RWPE2 (cell line): Measurements from ENCODE around the gene CALML6.

Experiments
- ATAC-seq: fragments of 200-7000 bp; cut with Tn5 transposase; 3 replicates; pipeline ENCODE4 v1.9.1; 2021; ENCODE audit warnings: low read depth
- DNase-seq: peaks from one replicate; pipeline ENCODE4 v3.0.0-alpha.2; 2020; ENCODE audit warnings: low spot score
- H3K27ac ChIP-seq: fragments of 450-650 bp; 2 replicates; pipeline ENCODE4 v1.5.1; 2017; ENCODE audit warnings: mild to moderate bottlenecking; ENCODE audit not compliant: poor library complexity, severe bottlenecking
- H3K27me3 ChIP-seq: fragments of 250-450 bp; sonication (Bioruptor Pico); 2 replicates; pipeline ENCODE4 v1.5.1; 2021; ENCODE audit warnings: mild to moderate bottlenecking, moderate library complexity; ENCODE audit not compliant: insufficient read depth, poor library complexity, severe bottlenecking
- H3K36me3 ChIP-seq: fragments of 250-450 bp; sonication (Bioruptor Pico); 2 replicates; pipeline ENCODE4 v1.5.1; 2020; ENCODE audit warnings: low read depth, mild to moderate bottlenecking, moderate library complexity
- H3K4me1 ChIP-seq: fragments of 250-450 bp; sonication (Bioruptor Pico); 2 replicates; pipeline ENCODE4 v1.5.1; 2021; ENCODE audit warnings: mild to moderate bottlenecking, moderate library complexity; ENCODE audit not compliant: insufficient read depth, poor library complexity, severe bottlenecking
- H3K4me3 ChIP-seq: fragments of 250-450 bp; sonication (Bioruptor Pico); 2 replicates; pipeline ENCODE4 v1.5.1; 2021; ENCODE audit warnings: mild to moderate bottlenecking, moderate library complexity; ENCODE audit not compliant: severe bottlenecking
- H3K9me3 ChIP-seq: fragments of 250-450 bp; sonication (Bioruptor Pico); 2 replicates; pipeline ENCODE4 v1.5.1; 2021; ENCODE audit warnings: mild to moderate bottlenecking, moderate library complexity; ENCODE audit not compliant: severe bottlenecking
- CTCF ChIP-seq: fragments of 450-650 bp; IDR thresholded peaks from one replicate; pipeline ENCODE4 v1.5.1; 2017; ENCODE audit warnings: mild to moderate bottlenecking, moderate library complexity; ENCODE audit not compliant: poor library complexity, severe bottlenecking

The CALML6 gene

GRCh38 chr1:1892079-1892762 is 22.8 kb upstream of the CALML6 start:
- no peak for TF ChIP-seq CTCF
- DNase-seq (no peak), ATAC-seq (peak; percentile 16; the same call in 2 of the 3 replicates)
- H3K4me3 ChIP-seq: peak overlapping the region; percentile 99
- H3K9me3 ChIP-seq: no peaks in the 10 kb centered on the region
- no peaks in the 10 kb centered on the region for H3K27me3 ChIP-seq
- H3K27ac ChIP-seq: peak overlapping the region; percentile 91
- peaks cover 31% of the 10 kb centered on the region for H3K4me1 ChIP-seq
- H3K36me3 ChIP-seq: peaks cover 10% of the 10 kb centered on the region

DNA sequence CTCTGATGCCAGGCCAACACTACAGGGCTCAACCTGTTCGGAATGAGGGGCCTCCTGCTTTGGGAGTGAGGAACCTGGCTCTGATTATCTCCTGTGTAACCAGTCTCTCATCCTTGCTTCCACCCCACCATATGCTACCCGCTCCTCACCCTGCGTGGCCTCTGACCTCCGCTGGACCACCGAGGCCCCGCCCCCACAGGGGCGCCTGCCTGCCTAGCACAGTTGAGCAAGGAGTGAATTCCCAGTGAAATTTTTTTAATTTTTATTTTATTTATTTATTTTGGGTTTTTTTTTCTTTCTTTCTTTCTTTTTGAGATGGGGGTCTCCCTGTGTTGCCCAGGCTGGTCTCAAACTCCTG is 22.3 kb upstream of the CALML6 start:
- no peak for TF ChIP-seq CTCF
- H3K4me1 ChIP-seq: peaks cover 27% of the 10 kb centered on the region
- peak overlapping the region; percentile 91 for H3K27ac ChIP-seq
- peaks cover 8% of the 10 kb centered on the region for H3K36me3 ChIP-seq
- no peak overlapping the region for H3K4me3 ChIP-seq
- ATAC-seq (no peak), DNase-seq (no peak)
- H3K9me3 ChIP-seq: no peaks in the 10 kb centered on the region
- H3K27me3 ChIP-seq: no peaks in the 10 kb centered on the region

DNA sequence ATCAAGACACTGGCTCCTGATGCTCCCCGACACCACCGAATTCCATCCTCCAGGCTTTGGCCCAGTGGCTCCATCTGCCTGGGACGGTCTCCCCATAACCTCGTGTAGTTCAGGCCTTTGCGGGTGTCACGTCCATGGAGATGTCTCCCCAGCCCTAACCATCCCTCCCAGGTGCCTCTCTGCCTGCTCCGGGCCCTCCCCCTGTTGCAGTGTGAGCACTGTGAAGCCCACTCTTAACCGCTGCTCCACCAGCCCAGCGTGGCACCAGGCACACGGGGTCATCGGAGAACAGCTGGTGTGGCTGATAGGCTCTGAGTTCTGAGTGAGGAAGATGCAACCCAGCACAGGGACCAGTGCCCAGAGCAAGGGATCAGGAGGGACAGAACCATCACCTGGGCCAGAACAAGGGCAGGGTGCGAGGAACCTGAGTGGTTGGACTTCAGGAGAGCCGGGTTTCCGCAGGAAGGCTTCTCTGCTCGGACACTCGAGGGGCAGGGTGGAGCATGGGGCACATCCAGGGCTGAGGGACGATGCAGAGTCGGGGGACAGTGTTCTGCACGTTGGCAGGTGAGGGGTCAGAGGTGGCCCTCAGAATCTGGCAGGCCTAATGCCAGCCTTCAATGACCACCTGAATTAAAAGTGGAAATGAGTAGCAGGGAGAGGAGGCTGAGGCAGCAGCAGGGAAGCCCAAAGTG is 21.6 kb upstream of the CALML6 start:
- Histone ChIP-seq H3K9me3 (no peaks in the 10 kb centered on the region), H3K27me3 (no peaks in the 10 kb centered on the region), H3K27ac (no peak overlapping the region), H3K4me1 (peaks cover 22% of the 10 kb centered on the region), H3K4me3 (no peak overlapping the region), H3K36me3 (peaks cover 1% of the 10 kb centered on the region)
- no peak for ATAC-seq
- TF ChIP-seq CTCF: no peak
- no peak for DNase-seq

DNA sequence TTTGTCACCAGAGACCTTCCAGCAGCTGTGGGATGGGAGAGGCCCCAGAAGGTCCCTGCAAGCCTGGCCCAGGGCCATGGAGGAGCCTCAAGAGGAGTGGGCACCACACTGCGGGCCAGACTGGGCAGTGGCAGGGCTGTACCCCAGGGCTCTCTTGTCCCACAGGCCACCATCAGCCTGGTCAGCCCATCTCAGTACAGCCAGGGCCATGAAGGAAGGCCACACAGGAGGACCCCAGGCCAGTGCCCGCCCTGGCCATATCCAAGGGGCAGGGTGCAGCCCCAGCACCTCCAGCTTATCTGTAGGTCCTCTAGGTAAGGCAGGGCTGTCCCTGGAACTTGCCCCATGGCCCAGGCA is 21.1 kb upstream of the CALML6 start:
- no peaks in the 10 kb centered on the region for H3K36me3 ChIP-seq
- H3K4me1 ChIP-seq: peaks cover 17% of the 10 kb centered on the region
- no peak overlapping the region for H3K4me3 ChIP-seq
- DNase-seq: no peak
- TF ChIP-seq CTCF: no peak
- no peak for ATAC-seq
- no peak overlapping the region for H3K27ac ChIP-seq
- no peaks in the 10 kb centered on the region for H3K9me3 ChIP-seq
- H3K27me3 ChIP-seq: no peaks in the 10 kb centered on the region

GRCh38 chr1:1894354-1895059 is 20.6 kb upstream of the CALML6 start:
- Histone ChIP-seq H3K27me3 (no peaks in the 10 kb centered on the region), H3K4me3 (no peak overlapping the region), H3K4me1 (peaks cover 15% of the 10 kb centered on the region), H3K36me3 (no peaks in the 10 kb centered on the region), H3K27ac (no peak overlapping the region), H3K9me3 (no peaks in the 10 kb centered on the region)
- DNase-seq: no peak
- no peak for TF ChIP-seq CTCF
- peak; percentile 6; the same call in 1 of the 3 replicates for ATAC-seq
